Smooth muscle cell (in vitro differentiated cells): ENCODE results near the gene PSMC4. TPM values are rescaled to one million over a fixed set of nuclear protein-coding genes. Genes with fewer than 3 reads are reported as not detected.
"Not testable (repeated sequence)": the region's sequence is repeated elsewhere in the genome, so short reads cannot be mapped to it uniquely, and the experiment has no call there.

Experiments used
- DNase-seq: peaks from one replicate; lab custom pipeline; 2025; ENCODE audit not compliant: unreplicated experiment; lab: John Stamatoyannopoulos, UW
- H2AFZ ChIP-seq: fragments of 200-600 bp; sonication (generic); 2 replicates; pipeline ENCODE4 v1.6.0; 2016; ENCODE audit warnings: antibody characterized with exemption, low read depth, mild to moderate bottlenecking
- H3F3A ChIP-seq: fragments of 200-600 bp; sonication (generic); 2 replicates; pipeline ENCODE4 v1.6.0; 2017; ENCODE audit warnings: antibody characterized with exemption, low read depth
- H3K27ac ChIP-seq: fragments of 200-600 bp; sonication (generic); 2 replicates; pipeline ENCODE4 v1.5.1; 2016; ENCODE audit warnings: low read depth, mild to moderate bottlenecking
- H3K27me3 ChIP-seq: fragments of 200-600 bp; sonication (generic); 2 replicates; pipeline ENCODE4 v1.6.1; 2016; ENCODE audit warnings: low read depth, mild to moderate bottlenecking
- H3K36me3 ChIP-seq: fragments of 200-600 bp; sonication (generic); 2 replicates; pipeline ENCODE4 v1.5.1; 2016; ENCODE audit warnings: low read depth
- H3K4me1 ChIP-seq: fragments of 200-600 bp; sonication (generic); 2 replicates; pipeline ENCODE4 v1.5.1; 2016; ENCODE audit warnings: low read depth
- H3K4me2 ChIP-seq: fragments of 200-600 bp; sonication (generic); 2 replicates; pipeline ENCODE4 v1.6.0; 2016; ENCODE audit warnings: mild to moderate bottlenecking
- H3K4me3 ChIP-seq: fragments of 200-600 bp; sonication (generic); 2 replicates; pipeline ENCODE4 v1.5.1; 2016; ENCODE audit warnings: mild to moderate bottlenecking
- H3K79me2 ChIP-seq: fragments of 200-600 bp; sonication (generic); 2 replicates; pipeline ENCODE4 v1.6.0; 2016; ENCODE audit warnings: low read depth, mild to moderate bottlenecking
- H3K9ac ChIP-seq: fragments of 200-600 bp; sonication (generic); 2 replicates; pipeline ENCODE4 v1.6.0; 2016; ENCODE audit warnings: low read depth
- H3K9me3 ChIP-seq: fragments of 200-600 bp; sonication (generic); replicated peaks from 2 replicates; pipeline ENCODE4 v1.5.1; 2016; ENCODE audit warnings: low read depth
- H4K20me1 ChIP-seq: fragments of 200-600 bp; sonication (generic); 2 replicates; pipeline ENCODE4 v1.6.0; 2016; ENCODE audit warnings: low read depth
- WGBS: methylation state at CpG from one replicate; pipeline ENCODE4 v1.1.7; 2016; ENCODE audit warnings: low lambda C conversion rate; 5-methylcytosine and 5-hydroxymethylcytosine counted together
- polyA plus RNA-seq: library from polyadenylated mRNA; unstranded; fragments of >200 nt; fragmentation: Nextera tagmentation; extraction: Ambion mirVana; gene quantifications from 2 replicates; pipeline ENCODE4 v1.2.1, GENCODE V29; 2016
- total RNA-seq: library from RNA; depleted of rRNA; stranded (reverse); fragments of >200 nt; gene quantifications from 2 replicates; pipeline ENCODE4 v1.2.3, GENCODE V29; 2014
- TF ChIP-seq, protein P1 (sequence below): fragments of 200-600 bp; sonication (generic); IDR thresholded peaks from 2 replicates; pipeline ENCODE4 v1.5.1; 2017; ENCODE audit warnings: borderline replicate concordance, mild to moderate bottlenecking, antibody characterized with exemption; ENCODE audit not compliant: insufficient read depth, poor library complexity, severe bottlenecking

The PSMC4 gene
- total and polyA plus RNA-seq, 2 experiments from 2014 or later: 117 to 120 TPM

DNA sequence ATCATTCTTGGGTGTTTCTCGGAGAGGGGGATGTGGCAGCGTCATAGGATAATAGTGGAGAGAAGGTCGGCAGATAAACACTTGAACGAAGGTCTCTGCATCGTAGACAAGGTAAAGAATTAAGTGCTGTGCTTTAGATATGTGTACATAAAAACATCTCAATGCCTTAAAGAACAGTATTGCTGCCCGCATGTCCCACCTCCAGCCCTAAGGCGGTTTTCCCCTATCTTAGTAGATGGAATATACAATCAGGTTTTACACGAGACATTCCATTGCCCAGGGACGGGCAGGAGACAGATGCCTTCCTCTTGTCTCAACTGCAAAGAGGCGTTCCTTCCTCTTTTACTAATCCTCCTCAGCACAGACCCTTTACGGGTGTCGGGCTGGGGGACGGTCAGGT, 11.6 kb upstream of the PSMC4 start:
- 37% methylated on average over 13 of the region's 13 CpGs for WGBS
- H3F3A ChIP-seq, H3K9me3 ChIP-seq, H3K79me2 ChIP-seq, H4K20me1 ChIP-seq, DNase-seq, H2AFZ ChIP-seq, H3K27me3 ChIP-seq, H3K36me3 ChIP-seq, H3K4me3 ChIP-seq, H3K27ac ChIP-seq, H3K4me2 ChIP-seq, H3K4me1 ChIP-seq, H3K9ac ChIP-seq: not testable (repeated sequence)

DNA sequence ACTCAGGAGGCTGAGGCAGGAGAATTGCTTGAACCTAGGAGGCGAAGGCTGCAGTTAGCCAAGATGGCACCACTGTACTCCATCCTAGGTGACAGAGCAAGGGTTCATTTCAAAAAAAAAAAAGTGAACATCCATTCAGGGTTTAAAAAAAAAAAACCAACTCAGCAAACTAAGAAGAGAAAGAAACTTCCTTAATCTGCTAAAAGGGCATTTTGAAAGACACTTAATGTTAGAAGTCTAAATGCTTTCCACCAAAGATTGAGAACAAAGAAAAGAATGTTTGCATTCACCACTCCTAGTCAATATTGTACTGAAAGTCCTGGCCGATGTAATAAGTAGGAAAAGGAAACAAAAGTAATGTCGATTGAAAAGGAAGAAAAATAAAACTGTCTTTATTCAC, 7.1 kb upstream of the PSMC4 start:
- Histone ChIP-seq H4K20me1 (no peaks in the 10 kb centered on the region), H3K9ac (no peak overlapping the region), H3F3A (no peaks in the 10 kb centered on the region), H3K9me3 (no peaks in the 10 kb centered on the region), H3K4me1 (no peaks in the 10 kb centered on the region), H3K27me3 (no peaks in the 10 kb centered on the region), H3K27ac (no peak overlapping the region), H2AFZ (no peak overlapping the region), H3K36me3 (no peaks in the 10 kb centered on the region), H3K4me2 (no peak overlapping the region), H3K79me2 (no peaks in the 10 kb centered on the region), H3K4me3 (no peak overlapping the region)
- TF ChIP-seq, protein P1, sequence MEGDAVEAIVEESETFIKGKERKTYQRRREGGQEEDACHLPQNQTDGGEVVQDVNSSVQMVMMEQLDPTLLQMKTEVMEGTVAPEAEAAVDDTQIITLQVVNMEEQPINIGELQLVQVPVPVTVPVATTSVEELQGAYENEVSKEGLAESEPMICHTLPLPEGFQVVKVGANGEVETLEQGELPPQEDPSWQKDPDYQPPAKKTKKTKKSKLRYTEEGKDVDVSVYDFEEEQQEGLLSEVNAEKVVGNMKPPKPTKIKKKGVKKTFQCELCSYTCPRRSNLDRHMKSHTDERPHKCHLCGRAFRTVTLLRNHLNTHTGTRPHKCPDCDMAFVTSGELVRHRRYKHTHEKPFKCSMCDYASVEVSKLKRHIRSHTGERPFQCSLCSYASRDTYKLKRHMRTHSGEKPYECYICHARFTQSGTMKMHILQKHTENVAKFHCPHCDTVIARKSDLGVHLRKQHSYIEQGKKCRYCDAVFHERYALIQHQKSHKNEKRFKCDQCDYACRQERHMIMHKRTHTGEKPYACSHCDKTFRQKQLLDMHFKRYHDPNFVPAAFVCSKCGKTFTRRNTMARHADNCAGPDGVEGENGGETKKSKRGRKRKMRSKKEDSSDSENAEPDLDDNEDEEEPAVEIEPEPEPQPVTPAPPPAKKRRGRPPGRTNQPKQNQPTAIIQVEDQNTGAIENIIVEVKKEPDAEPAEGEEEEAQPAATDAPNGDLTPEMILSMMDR: no peak
- WGBS: 88% methylated on average over 3 of the region's 3 CpGs
- no peak for DNase-seq

DNA sequence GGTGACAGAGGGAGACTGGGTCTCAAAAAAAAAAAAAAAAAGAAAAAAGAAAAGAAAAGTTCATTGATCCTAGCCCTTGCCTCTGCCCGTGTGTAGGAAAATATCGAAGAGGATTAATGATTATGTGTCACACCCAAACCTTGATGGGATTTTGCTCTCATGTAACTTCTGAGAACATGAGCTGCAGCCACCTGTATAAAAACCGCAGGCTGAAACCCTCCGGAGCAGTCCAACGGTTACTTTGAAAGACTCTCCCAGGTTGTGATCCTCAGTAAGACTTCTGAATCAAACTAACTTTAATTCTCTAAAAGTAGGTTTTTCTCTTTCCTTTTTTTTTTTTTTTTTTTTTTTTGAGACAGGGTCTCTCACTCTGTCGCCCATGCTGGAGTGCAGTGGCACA, 4.3 kb upstream of the PSMC4 start:
- 92% methylated on average over 6 of the region's 6 CpGs for WGBS
- Histone ChIP-seq H3K27me3 (no peaks in the 10 kb centered on the region), H3K79me2 (peaks cover 6% of the 10 kb centered on the region), H3K9ac (no peak overlapping the region), H3K4me2 (no peak overlapping the region), H3K9me3 (no peaks in the 10 kb centered on the region), H3K36me3 (no peaks in the 10 kb centered on the region), H2AFZ (no peak overlapping the region), H3K27ac (no peak overlapping the region), H4K20me1 (no peaks in the 10 kb centered on the region), H3K4me3 (no peak overlapping the region), H3K4me1 (peaks cover 5% of the 10 kb centered on the region), H3F3A (no peaks in the 10 kb centered on the region)
- TF ChIP-seq, protein P1: no peak
- no peak for DNase-seq

DNA sequence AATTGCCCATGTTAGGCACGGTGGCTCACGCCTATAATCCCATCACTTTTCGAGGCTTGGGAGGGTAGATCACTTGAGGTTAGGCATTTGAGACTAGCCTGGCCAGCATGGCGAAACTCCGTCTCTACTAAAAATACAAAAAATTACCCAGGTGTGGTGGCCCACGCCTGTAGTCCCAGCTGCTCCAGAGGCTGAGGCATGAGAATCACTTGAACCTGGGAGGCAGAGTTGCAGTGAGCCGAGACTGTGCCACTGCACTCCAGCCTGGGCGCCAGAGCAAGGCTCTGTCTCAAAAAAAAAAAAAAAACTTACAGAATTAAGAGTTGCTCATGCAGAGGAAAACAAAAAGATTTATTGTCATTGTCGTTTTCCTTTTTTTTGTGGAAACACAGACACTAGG, 3.4 kb upstream of the PSMC4 start:
- Histone ChIP-seq H2AFZ (no peak overlapping the region), H3K9me3 (no peaks in the 10 kb centered on the region), H3F3A (no peaks in the 10 kb centered on the region), H3K9ac (no peak overlapping the region), H3K4me3 (no peak overlapping the region), H3K4me1 (peaks cover 5% of the 10 kb centered on the region), H3K27me3 (no peaks in the 10 kb centered on the region), H3K4me2 (no peak overlapping the region), H3K36me3 (no peaks in the 10 kb centered on the region), H3K79me2 (peaks cover 15% of the 10 kb centered on the region), H4K20me1 (no peaks in the 10 kb centered on the region), H3K27ac (no peak overlapping the region)
- no peak for DNase-seq
- TF ChIP-seq, protein P1: no peak
- 90% methylated on average over 9 of the region's 9 CpGs for WGBS
